Chondrocyte (in vitro differentiated cells): ENCODE measurements around the gene MBNL1. TPM values are rescaled to one million over a fixed set of nuclear protein-coding genes. Genes with fewer than 3 reads are reported as not detected.

Experiments
- DNase-seq: peaks from one replicate; pipeline ENCODE4 v3.0.0; 2021; ENCODE audit warnings: mixed read lengths, low spot score
- H3K27ac Mint-ChIP-seq: one replicate; pipeline ENCODE4 v1.8.0; 2021; ENCODE audit warnings: mild to moderate bottlenecking, moderate library complexity, mixed read lengths; ENCODE audit not compliant: unreplicated experiment
- H3K27me3 Mint-ChIP-seq: 2 replicates; pipeline ENCODE4 v1.8.0; 2021; ENCODE audit warnings: low read depth, mixed read lengths
- H3K36me3 Mint-ChIP-seq: 2 replicates; pipeline ENCODE4 v1.8.0; 2021; ENCODE audit warnings: low read depth, mixed read lengths
- H3K4me1 Mint-ChIP-seq: 2 replicates; pipeline ENCODE4 v1.8.0; 2021; ENCODE audit warnings: low read depth, mild to moderate bottlenecking, mixed read lengths
- H3K4me3 Mint-ChIP-seq: one replicate; pipeline ENCODE4 v1.8.0; 2021; ENCODE audit warnings: mild to moderate bottlenecking, moderate library complexity, mixed read lengths; ENCODE audit not compliant: unreplicated experiment
- H3K9me3 Mint-ChIP-seq: 2 replicates; pipeline ENCODE4 v1.8.0; 2021; ENCODE audit warnings: low read depth, mixed read lengths
- total RNA-seq: library from RNA; stranded (reverse); gene quantifications from 3 replicates; pipeline ENCODE4 v1.2.1, GENCODE V29; 2021
- TF ChIP-seq, protein P1 (sequence below): fragments of 200-600 bp; sonication (generic); IDR thresholded peaks from 2 replicates; pipeline ENCODE4 v1.5.0; 2021; ENCODE audit warnings: antibody characterized with exemption, mild to moderate bottlenecking, moderate library complexity

The MBNL1 gene
- total RNA-seq, 1 donor from 2014 or later, result 166 TPM

DNA sequence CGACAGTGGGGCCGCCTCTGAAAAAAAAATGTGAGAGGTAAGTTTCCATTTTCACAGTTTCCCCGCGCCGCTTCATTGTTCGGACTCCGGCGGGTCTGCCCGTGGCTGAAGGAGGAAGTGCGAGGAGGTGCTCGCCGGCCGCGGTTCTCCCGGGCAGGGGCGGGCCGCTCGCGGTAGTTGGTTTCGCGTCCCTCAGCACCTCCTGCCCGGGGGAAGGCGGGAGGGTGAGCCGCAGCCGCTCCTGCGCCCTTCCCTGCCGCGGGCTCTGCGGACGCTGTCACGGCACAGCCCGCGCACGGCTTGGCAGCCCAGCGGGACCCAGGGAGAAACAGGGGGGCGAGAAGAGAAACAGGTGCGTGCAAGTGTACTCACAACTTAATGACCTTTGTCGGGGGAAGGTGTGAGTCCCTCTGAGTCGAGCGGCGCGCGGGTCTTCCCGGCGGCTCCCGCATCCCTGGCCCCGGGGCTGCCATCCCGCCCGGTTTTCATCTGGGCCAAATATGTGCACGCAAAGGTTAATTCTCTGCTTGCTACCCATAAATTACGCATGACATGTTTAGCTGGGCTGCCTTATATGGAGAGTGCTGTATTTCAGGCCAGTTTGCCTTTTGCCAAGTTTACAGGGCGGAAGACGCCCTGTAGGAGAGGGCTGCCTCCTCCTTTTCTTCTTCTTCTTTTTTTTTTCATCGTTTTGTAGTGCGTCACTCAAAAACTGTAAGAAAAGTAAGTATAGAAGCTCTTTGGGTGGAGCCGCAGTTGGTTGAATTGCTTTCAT lies 514 bp downstream of the MBNL1 start:
- peak; percentile 84 for DNase-seq
- Mint-ChIP-seq H3K27me3 (no peaks in the 10 kb centered on the region), H3K4me3 (peak overlapping the region; percentile 94), H3K36me3 (no peaks in the 10 kb centered on the region), H3K27ac (peak overlapping the region; percentile 98), H3K9me3 (no peaks in the 10 kb centered on the region), H3K4me1 (peaks cover 62% of the 10 kb centered on the region)
- TF ChIP-seq, protein P1, sequence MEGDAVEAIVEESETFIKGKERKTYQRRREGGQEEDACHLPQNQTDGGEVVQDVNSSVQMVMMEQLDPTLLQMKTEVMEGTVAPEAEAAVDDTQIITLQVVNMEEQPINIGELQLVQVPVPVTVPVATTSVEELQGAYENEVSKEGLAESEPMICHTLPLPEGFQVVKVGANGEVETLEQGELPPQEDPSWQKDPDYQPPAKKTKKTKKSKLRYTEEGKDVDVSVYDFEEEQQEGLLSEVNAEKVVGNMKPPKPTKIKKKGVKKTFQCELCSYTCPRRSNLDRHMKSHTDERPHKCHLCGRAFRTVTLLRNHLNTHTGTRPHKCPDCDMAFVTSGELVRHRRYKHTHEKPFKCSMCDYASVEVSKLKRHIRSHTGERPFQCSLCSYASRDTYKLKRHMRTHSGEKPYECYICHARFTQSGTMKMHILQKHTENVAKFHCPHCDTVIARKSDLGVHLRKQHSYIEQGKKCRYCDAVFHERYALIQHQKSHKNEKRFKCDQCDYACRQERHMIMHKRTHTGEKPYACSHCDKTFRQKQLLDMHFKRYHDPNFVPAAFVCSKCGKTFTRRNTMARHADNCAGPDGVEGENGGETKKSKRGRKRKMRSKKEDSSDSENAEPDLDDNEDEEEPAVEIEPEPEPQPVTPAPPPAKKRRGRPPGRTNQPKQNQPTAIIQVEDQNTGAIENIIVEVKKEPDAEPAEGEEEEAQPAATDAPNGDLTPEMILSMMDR, result no peak

DNA sequence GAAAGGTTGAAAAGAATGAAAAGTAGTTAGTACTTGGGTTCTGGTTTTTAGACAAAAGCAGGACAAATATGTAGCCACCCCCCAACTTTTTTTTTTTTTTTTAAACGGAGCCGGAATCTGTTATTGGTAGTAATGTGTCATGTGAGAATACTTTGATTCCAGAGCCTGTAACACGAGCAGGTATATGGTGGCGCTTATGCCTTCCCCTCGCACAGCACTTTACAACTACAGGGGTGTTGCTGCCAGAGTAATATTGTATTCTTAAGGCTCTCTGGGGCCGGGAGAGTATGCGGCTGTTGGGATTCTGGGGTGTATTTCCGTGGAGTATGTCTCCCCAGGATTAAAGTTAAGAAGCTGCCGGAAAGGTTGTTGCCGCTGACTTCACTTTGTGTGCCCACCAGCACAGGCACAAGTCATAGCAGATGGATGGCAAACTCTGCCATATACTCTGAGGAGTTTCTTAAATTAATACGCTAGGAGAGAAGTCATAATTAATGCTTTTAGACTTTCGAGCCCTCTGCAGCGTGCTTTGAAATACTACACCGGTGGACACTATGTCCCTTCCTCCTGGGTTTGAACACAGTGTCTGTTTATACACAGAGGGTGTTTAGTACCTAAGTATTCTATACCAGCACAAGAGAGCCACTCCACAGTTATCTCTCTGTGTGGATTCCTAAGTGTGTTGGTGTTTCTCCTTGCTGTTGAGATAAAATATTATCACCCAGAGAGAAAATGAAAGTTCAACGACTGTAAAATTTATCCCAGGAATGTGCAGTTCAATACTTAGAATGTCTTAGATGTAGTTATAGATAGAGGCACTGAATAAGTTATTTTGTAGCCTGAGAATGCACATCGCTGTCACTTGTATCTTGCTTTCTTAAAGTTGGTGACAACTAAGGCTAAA lies 1.4 kb downstream of the MBNL1 start:
- peak overlapping the region; percentile 98 for H3K27ac Mint-ChIP-seq
- H3K4me3 Mint-ChIP-seq, result peak overlapping the region; percentile 94
- TF ChIP-seq, protein P1, result no peak
- H3K4me1 Mint-ChIP-seq, result peaks cover 65% of the 10 kb centered on the region
- no peak for DNase-seq
- no peaks in the 10 kb centered on the region for H3K27me3 Mint-ChIP-seq
- H3K9me3 Mint-ChIP-seq, result no peaks in the 10 kb centered on the region
- H3K36me3 Mint-ChIP-seq, result no peaks in the 10 kb centered on the region

DNA sequence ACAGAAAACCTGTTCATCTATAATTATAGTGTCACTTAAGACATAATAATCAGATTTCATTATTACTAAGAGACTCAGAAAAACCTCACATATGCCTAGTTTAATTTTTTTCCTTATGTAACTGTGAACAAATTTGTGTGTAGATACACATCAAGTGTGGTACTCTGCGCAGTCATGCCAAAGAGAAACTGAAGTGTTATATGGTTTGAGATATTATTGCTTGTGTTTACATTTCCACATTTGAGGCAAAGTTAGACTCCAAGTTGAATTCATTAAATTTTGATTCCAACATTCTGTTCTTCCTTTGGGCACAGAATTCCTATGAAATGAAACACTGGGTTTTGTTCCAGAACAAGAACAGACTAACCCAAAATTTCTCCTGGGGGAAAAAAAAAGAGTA lies 2.2 kb downstream of the MBNL1 start:
- H3K4me1 Mint-ChIP-seq, result peaks cover 65% of the 10 kb centered on the region
- H3K27ac Mint-ChIP-seq, result peak overlapping the region; percentile 98
- TF ChIP-seq, protein P1, result no peak
- H3K4me3 Mint-ChIP-seq, result peak overlapping the region; percentile 94
- no peaks in the 10 kb centered on the region for H3K36me3 Mint-ChIP-seq
- H3K27me3 Mint-ChIP-seq, result no peaks in the 10 kb centered on the region
- no peak for DNase-seq
- no peaks in the 10 kb centered on the region for H3K9me3 Mint-ChIP-seq

DNA sequence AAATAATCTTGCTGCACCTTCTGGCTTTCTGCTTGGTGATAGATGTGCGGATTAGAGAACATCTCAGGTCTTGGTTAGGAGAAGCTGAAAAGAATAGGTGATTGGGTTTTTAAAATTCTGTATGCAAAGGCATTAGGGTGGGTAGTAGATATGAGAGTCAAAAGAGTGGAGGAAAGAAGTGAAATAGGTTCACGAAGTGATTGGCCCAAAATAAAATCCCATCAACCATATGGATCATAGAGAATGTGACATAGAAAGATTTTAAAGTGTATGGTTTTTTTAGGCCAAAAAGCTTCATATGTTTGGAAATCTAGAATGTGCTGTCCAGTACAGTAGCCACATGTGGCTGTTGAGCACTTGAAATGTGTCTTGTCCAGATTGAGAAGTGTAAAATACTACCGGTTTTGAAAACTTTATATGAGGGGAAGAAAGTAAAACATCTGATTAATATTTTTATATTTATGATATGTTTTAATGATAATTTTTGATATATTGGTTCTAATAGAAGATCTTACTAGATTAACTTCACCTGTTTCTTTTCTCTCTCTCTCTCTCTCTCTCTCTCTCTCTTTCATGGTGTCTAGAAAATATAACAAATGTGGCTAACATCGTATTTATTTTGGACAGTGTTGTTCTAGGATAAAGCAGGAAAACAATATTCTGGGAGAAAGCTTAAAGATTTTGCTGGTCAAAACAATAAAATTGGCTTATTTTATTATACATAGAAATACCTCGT lies 2.9 kb downstream of the MBNL1 start:
- no peaks in the 10 kb centered on the region for H3K36me3 Mint-ChIP-seq
- peaks cover 62% of the 10 kb centered on the region for H3K4me1 Mint-ChIP-seq
- peak overlapping the region; percentile 94 for H3K4me3 Mint-ChIP-seq
- DNase-seq, result no peak
- H3K27me3 Mint-ChIP-seq, result no peaks in the 10 kb centered on the region
- peak overlapping the region; percentile 98 for H3K27ac Mint-ChIP-seq
- TF ChIP-seq, protein P1, result no peak
- H3K9me3 Mint-ChIP-seq, result no peaks in the 10 kb centered on the region
